ENCODE results near the gene TOB2.
"Not testable (repeated sequence)": the region's sequence is repeated elsewhere in the genome, so short reads cannot be mapped to it uniquely, and the experiment has no call there.

Gene TOB2

DNA sequence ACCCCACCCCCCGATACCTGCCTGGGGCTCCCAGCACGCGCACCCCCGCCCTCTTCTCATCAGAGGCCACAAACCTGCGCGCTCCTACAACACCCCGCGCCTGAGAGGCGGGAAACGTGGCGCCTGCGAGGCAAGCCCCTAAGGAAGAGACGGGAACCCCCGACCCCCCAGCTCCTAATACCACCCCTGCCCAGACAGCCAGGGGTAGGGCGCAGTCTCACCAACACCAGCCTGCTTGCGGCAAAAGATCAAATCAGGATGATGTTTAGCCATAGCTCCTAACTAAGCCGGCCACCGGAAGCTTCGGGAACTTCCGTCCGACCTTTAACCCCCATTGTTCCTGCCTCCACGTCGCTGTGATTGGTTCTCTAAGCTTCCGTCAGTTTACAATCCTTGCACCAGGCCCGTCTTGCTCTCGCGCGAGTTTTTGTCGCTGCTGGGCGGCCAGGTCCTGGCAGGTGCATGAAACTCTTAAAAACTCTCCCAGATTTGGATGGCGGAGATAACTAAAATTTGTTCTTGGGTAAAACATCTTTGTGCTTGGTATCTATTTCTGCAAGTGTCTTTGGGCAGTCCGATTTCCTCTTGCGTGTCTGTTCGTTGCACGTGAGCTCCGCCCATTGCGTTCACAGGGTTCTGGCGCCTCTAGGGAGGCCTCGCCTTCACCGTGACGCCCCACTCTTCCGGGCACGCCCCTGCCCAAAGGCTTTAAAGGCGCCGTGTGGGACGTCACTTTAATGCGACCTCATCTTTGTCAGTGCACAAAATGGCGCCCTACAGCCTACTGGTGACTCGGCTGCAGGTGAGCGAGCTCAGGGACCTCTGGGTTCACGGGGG lies 22.0 kb upstream of the TOB2 start, which contains the start of the genes ACO2 and PHF5A:
Gene ACO2 (plus strand): TSS at position 737 of the 837 bp plus-strand sequence. CDS start 30 bp downstream, at position 767.
Gene PHF5A (minus strand): TSS at position 312 of the 837 bp plus-strand sequence. CDS start 39 bp downstream, at position 273.
- DNase-seq (ENCODE audit: low read depth, low spot score): peak; percentile 96

DNA sequence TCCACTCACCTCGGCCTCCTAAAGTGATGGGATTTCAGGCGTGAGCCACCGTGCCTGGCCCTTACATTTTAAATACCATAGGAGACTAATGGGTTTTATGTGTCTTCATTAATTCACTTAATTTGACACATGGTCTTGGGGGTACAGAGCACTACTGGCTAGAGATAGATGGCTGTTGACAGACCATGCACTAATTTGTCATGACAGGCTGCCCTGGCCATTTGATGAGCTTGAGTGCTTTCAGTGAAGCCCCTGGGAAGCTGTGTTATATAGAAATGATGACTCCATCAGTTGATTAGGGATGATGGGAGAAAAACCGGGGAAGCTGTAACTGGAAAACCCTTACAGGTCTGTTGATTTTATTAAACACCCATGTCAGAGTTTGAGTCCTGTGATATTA lies 15.3 kb upstream of the TOB2 start:
- no peak for DNase-seq (ENCODE audit: low read depth, low spot score)

- not testable (repeated sequence) for DNase-seq (ENCODE audit: low read depth, low spot score)
These were observed 13.5 kb upstream of the TOB2 start for GRCh38 chr22:41460071-41460470.

GRCh38 chr22:41459431-41459830 lies 12.8 kb upstream of the TOB2 start:
- DNase-seq (ENCODE audit: low read depth, low spot score): no peak

DNA sequence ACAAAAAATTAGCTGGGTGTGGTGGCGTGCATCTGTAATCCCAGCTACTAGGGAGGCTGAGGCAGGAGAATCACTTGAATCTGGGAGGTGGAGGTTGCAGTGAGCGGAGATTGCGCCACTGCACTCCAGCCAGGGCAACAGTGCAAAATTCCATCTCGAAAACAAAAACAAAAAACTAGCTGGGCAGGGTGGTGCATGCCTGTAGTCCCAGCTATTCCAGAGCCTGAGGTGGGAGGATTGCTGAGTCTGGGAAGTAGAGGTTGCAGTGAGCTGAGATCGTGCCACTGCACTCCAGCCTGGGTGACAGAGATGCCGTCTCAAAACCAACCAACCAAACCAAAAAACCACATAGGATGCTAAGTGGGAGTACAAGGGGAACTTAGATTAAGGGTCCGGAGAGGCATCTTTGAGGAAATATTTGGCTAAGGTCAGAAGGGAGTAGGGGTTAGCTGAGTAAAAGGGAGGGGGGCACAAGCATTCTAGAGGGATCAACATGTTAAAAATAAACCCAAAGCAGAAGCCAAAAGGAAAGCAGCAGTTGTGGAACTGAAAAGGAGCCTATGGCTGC lies 11.6 kb upstream of the TOB2 start:
- DNase-seq (ENCODE audit: low read depth, low spot score): no peak

DNA sequence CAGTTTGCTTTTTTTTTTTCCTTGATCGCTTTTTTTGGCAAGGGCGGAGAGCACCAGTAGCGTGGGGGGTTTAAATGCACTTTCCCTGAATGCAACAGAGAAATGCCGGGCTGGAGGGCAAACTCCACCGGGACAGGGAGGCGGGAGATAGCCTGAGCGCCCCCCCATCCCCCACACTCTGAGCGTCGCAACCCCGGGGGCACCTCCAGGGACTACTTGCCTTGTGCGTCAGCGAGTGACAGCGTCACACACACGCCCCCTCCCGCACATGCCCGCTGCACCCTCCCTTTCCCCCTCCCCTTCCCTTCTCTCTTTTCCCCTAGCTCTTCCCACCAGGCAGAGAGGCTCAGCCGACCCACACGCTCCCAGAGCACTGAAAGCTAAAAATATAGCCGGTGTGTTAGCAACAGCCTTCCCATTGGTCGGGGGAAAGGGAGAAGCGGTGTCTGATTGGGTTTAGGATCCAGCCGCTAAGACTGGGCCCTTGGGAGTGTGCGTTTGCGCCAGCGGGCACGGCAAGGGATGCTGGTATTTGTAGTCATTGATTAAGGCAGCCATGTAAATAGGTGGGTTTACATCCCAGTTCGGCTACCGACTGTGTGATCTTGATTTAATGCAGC lies 1.7 kb upstream of the TOB2 start:
- peak; percentile 99 for DNase-seq (ENCODE audit: low read depth, low spot score)

GRCh38 chr22:41447435-41448188 lies 1.0 kb upstream of the TOB2 start:
- no peak for DNase-seq (ENCODE audit: low read depth, low spot score)

- DNase-seq (ENCODE audit: low read depth, low spot score): no peak
These were observed 522 bp downstream of the TOB2 start for GRCh38 chr22:41446057-41446501.

- no peak for DNase-seq (ENCODE audit: low read depth, low spot score)
These were observed 1.2 kb downstream of the TOB2 start for GRCh38 chr22:41445129-41446056.

DNA sequence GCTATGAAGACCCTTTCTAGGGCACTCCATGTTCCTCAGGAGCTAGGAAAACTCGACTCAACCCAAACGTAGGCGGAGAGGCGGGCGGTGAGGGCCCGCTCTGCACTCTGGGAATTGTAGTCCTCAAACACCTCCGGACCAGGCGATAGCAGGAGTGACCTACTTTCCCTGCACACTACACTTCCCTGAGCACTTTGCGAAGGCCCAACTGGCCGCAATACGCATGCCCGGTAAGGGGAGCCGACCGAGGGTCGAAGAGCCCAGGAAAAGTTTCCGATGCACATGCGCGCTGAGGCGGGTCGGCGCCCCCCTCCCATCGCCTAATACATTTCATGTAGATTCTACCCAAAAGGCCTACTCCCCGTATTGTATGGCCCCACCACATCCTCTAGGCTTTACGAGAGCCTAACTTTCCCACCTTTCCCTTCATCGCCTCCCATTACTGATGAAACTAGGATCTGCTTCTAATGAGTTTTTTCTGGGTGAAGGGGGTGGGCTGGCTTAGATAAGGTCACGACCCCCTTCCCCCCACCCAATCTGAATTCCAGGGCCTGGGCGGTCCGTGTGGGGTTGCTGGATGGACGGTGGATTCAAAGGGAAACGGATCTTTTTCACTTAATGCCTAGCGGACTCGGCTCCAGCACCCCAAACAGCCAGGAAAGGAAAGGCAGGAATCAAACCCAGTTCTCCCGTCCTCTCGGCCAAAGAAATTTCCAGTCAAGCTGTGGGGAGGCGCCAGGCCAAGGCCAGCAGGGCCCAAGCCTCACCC lies 2.1 kb downstream of the TOB2 start:
- peak; percentile 98 for DNase-seq (ENCODE audit: low read depth, low spot score)

DNA sequence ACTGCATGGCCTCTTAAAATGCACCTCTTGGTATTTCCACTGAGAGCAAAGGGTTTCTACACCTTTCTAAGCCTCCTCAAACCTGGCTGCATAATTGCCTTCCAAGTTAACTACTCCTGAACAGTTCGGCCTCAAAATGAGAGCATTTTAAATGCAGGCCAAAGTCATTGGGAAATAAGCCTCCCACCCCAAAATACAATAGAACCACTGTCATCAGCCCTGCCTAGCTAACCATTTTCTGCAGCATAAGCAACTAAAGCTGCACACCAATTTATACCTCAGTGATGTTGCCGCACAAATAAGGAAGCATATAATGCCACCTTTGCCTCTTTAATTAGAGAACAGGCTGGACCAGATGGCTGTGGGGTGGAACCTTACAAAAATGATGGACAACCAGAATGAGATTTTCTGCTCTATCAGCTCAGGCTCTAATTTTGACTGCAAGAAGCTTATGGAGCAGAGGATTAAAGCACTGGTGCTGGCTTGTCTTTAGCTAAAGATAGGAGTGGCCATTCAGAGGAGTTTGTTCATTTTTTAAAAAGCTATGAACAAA lies 4.3 kb downstream of the TOB2 start:
- DNase-seq (ENCODE audit: low read depth, low spot score): no peak

- not testable (repeated sequence) for DNase-seq (ENCODE audit: low read depth, low spot score)
These were observed 6.1 kb downstream of the TOB2 start for GRCh38 chr22:41440511-41440910.

DNA sequence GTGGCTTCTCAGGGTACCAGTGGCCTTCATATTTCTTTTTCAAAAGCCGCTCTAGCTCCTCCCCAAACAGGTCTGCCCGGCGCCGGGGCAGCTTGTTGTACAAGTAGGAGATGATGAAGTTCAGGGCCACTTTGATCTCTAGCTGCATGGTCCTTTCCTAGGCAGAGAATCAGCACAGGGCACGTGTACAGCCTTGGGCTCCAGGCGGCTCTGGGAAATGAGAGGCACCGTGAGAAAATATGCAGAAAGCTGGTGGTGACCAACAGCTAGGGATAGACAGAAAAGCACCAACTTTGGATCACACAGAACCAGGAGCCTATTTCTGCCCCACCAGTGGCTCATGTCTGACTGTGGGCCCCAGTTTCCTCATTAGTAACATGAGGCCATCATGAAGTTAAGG lies 9.4 kb downstream of the TOB2 start:
- DNase-seq (ENCODE audit: low read depth, low spot score): no peak

DNA sequence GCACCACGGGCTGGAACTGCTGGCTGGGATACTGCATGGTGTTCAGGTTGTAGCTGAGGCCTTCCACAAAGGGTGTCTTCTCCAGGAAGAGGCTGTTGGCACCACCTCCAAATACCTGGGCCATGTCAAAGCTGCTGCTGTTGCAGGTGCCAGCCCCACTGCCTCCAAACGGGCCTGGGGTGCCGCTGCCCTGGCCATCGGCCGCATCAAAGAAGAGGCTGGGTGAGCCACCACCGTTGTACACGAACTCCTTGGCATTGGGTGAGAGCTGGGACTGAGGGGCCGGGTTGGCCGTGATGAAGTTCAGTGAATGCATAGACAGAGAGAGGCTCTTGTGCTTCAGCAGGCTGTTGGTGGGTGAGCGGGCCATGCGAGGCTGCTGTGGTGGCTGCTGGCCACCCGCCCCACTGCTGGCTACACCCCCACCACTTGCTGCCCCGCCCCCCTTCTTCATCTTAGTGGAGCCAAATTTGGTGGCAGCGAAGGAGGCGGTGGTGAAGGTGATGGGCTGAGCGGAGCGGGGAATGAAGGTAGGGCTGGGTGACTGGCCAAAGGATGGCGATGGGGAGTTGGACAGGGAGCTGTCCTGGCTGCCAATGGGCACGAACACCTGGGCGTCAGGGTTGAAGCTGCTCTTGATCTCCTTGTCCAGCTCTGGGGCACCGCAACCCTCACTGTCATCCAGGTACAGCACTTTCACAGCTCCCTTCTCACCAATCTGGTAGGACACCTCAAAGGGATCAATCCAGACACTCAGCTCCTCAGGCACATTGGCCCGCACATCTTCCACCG lies 10.1 kb downstream of the TOB2 start:
- DNase-seq (ENCODE audit: low read depth, low spot score): no peak

GRCh38 chr22:41435560-41435959 lies 11.0 kb downstream of the TOB2 start:
- DNase-seq (ENCODE audit: low read depth, low spot score): no peak

DNA sequence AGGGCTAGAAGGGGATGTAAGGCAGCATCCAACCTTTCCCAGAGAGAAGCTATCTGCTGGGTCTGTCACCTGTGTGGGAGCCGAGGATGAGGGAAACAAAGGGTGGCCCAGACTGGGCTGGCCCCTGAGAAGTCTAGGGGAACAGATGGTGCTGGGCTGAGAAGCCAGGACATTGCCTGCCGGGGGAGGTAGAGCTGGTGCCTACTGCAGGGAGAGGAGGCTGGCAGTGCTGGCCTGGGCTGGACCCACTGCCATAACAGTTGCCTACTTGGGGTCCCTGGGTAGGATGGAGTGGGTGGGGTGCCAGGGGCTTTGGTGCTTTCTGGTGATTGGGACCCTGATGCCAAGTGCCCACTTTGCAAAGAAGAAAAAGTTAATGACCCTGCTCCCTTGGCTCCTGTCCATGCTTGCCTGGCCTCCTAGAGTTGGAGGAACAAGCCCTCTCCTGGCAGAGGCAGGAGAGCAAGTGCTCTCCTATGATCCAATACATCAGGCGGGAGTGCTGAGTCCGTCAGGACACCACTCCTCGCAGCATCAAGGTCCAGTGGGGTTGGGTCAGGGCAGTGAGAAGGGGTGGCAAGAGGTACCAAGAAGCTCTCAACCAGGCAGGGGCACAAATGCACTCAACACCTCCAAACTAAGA lies 12.1 kb downstream of the TOB2 start:
- not testable (repeated sequence) for DNase-seq (ENCODE audit: low read depth, low spot score)

DNA sequence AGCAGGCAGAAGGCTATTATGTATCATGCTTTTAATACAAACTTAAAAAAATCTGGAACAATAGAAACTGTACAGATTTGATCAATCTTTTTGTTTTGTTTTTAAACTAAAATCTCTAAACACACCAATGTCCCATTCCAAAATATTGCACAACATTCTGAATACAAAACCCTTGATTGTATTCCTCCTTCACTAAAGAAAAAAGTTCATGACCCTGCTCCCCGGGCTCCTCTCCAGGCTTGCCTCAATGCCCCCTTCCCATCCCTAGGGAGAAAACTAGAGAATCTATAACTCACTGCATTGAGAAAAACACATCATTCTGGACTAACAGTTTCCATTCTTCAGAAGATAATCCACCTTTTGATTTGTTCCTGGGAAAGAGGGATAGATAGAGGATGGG lies 13.1 kb downstream of the TOB2 start:
- not testable (repeated sequence) for DNase-seq (ENCODE audit: low read depth, low spot score)

- no peak for DNase-seq (ENCODE audit: low read depth, low spot score)
These were observed 14.9 kb downstream of the TOB2 start for GRCh38 chr22:41431656-41432055.

Measured in iPS DF 19.7 (cell line).